DOHH2 (cell line): ENCODE measurements around the gene ITPR1.

ENCODE experiments used
- H3F3A ChIP-seq: fragments of 200-600 bp; sonication (generic), shearing (Covaris generic); 2 replicates; pipeline ENCODE4 v1.6.0; 2016; ENCODE audit warnings: antibody characterized with exemption, mild to moderate bottlenecking; ENCODE audit not compliant: control insufficient read depth, insufficient read depth
- H3K27ac ChIP-seq: fragments of 200-600 bp; sonication (generic); 2 replicates; pipeline ENCODE4 v1.5.1; 2014; ENCODE audit warnings: low read depth, mild to moderate bottlenecking, low read length, moderate library complexity
- H3K27me3 ChIP-seq: fragments of 200-600 bp; sonication (generic); 2 replicates; pipeline ENCODE4 v1.6.1; 2014; ENCODE audit warnings: mild to moderate bottlenecking, low read length, mixed read lengths; ENCODE audit not compliant: control insufficient read depth
- H3K36me3 ChIP-seq: fragments of 200-600 bp; sonication (generic); 2 replicates; pipeline ENCODE4 v1.6.1; 2014; ENCODE audit warnings: mild to moderate bottlenecking, low read length, moderate library complexity, mixed read lengths; ENCODE audit not compliant: control insufficient read depth
- H3K4me1 ChIP-seq: fragments of 200-600 bp; sonication (generic); 2 replicates; pipeline ENCODE4 v1.6.1; 2014; ENCODE audit warnings: mild to moderate bottlenecking, low read length, mixed read lengths; ENCODE audit not compliant: control insufficient read depth
- H3K4me2 ChIP-seq: fragments of 200-600 bp; sonication (generic); 2 replicates; pipeline ENCODE4 v1.6.0; 2014; ENCODE audit warnings: mild to moderate bottlenecking, low read length, moderate library complexity
- H3K4me3 ChIP-seq: fragments of 200-600 bp; sonication (generic); 2 replicates; pipeline ENCODE4 v1.5.1; 2014; ENCODE audit warnings: mild to moderate bottlenecking, low read length, mixed read lengths
- H3K79me2 ChIP-seq: fragments of 200-600 bp; sonication (generic); 2 replicates; pipeline ENCODE4 v1.6.1; 2014; ENCODE audit warnings: mild to moderate bottlenecking, low read length, mixed read lengths; ENCODE audit not compliant: control insufficient read depth
- H3K9me2 ChIP-seq: fragments of 200-600 bp; sonication (generic); replicated peaks from 2 replicates; pipeline ENCODE4 v1.6.1; 2014; ENCODE audit warnings: mild to moderate bottlenecking, low read length, mixed read lengths; ENCODE audit not compliant: control insufficient read depth
- H3K9me3 ChIP-seq: fragments of 200-600 bp; sonication (generic); 2 replicates; pipeline ENCODE4 v1.6.1; 2014; ENCODE audit warnings: antibody characterized with exemption, low read length, mixed read lengths; ENCODE audit not compliant: control insufficient read depth, insufficient read depth
- H4K20me1 ChIP-seq: fragments of 200-600 bp; sonication (generic); 2 replicates; pipeline ENCODE4 v1.6.0; 2014; ENCODE audit warnings: low read depth, mild to moderate bottlenecking, antibody characterized with exemption, low read length, moderate library complexity; ENCODE audit not compliant: control insufficient read depth, insufficient read depth
- EZH2phosphoT487 ChIP-seq: fragments of 200-600 bp; sonication (generic); IDR thresholded peaks from 2 replicates; pipeline ENCODE4 v1.6.1; 2017; ENCODE audit warnings: borderline replicate concordance, mild to moderate bottlenecking, antibody characterized with exemption, low read length, moderate library complexity, mixed read lengths
- TF ChIP-seq, protein P1 (sequence below): fragments of 200-600 bp; sonication (generic); IDR thresholded peaks from one replicate; pipeline ENCODE4 v1.5.1; 2014; ENCODE audit warnings: antibody characterized with exemption, mild to moderate bottlenecking, low read depth, low read length; ENCODE audit not compliant: poor library complexity, severe bottlenecking

The ITPR1 gene

DNA sequence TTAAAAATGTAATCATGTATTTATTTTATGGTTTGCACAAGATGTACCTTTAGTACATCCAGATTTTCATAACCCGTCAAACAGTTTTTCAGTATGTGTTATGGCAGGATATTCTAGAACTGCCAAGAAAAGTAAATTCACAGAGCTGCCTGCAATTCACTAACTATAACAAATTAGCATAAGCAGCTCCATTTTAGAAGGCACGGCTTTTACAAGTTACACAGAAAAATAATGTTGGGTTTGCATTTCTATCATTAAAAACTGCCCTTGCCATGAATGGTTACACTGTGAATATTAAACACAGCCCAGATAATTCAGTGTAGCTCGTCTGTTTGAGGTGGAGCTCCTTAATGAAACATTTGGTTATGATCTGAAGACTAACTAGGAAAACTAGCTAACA lies 391.7 kb downstream of the ITPR1 start:
- Histone ChIP-seq H4K20me1 (no peaks in the 10 kb centered on the region), H3K27ac (no peak overlapping the region)
- TF ChIP-seq EZH2phosphoT487, result no peak
- TF ChIP-seq, protein P1, sequence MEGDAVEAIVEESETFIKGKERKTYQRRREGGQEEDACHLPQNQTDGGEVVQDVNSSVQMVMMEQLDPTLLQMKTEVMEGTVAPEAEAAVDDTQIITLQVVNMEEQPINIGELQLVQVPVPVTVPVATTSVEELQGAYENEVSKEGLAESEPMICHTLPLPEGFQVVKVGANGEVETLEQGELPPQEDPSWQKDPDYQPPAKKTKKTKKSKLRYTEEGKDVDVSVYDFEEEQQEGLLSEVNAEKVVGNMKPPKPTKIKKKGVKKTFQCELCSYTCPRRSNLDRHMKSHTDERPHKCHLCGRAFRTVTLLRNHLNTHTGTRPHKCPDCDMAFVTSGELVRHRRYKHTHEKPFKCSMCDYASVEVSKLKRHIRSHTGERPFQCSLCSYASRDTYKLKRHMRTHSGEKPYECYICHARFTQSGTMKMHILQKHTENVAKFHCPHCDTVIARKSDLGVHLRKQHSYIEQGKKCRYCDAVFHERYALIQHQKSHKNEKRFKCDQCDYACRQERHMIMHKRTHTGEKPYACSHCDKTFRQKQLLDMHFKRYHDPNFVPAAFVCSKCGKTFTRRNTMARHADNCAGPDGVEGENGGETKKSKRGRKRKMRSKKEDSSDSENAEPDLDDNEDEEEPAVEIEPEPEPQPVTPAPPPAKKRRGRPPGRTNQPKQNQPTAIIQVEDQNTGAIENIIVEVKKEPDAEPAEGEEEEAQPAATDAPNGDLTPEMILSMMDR, result no peak

DNA sequence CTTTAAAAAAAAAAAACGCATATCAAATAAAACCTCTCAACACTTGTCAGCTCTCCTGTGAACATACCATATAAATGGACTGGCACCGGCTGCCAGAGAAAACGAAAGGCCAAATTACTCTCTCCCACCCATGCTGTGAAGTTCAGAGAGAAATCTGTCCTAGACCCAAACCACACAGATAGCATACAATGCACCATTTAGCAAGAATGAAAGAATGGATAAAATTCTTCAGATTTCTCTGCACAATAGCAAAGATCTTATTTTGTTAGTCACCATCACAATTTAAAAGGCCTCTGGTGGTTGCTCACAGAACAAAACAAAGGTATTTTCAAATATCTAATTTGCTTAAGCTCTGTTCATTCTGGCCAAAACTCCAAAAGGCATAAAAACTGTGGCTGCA lies 392.2 kb downstream of the ITPR1 start:
- H3K9me2 ChIP-seq, result no peaks in the 10 kb centered on the region
- H3K36me3 ChIP-seq, result no peaks in the 10 kb centered on the region
- H3F3A ChIP-seq, result no peaks in the 10 kb centered on the region
- H3K4me2 ChIP-seq, result no peak overlapping the region
- TF ChIP-seq EZH2phosphoT487, result no peak
- TF ChIP-seq, protein P1, result no peak
- H3K27ac ChIP-seq, result no peak overlapping the region
- no peaks in the 10 kb centered on the region for H3K4me1 ChIP-seq
- 0 out of 2 replicates have a peak, but pooled peaks cover 3% of the 10 kb centered on the region for H3K27me3 ChIP-seq
- H3K4me3 ChIP-seq, result no peak overlapping the region
- no peaks in the 10 kb centered on the region for H3K9me3 ChIP-seq
- no peaks in the 10 kb centered on the region for H3K79me2 ChIP-seq
- H4K20me1 ChIP-seq, result no peaks in the 10 kb centered on the region

More for the DNA sequence above, 391.7 kb downstream of the ITPR1 start:
- no peaks in the 10 kb centered on the region for H3K4me1 ChIP-seq
- no peaks in the 10 kb centered on the region for H3K36me3 ChIP-seq
- no peaks in the 10 kb centered on the region for H3F3A ChIP-seq
- no peaks in the 10 kb centered on the region for H3K79me2 ChIP-seq
- H3K4me3 ChIP-seq, result no peak overlapping the region
- H3K9me2 ChIP-seq, result no peaks in the 10 kb centered on the region
- 0 out of 2 replicates have a peak, but pooled peaks cover 3% of the 10 kb centered on the region for H3K27me3 ChIP-seq
- no peaks in the 10 kb centered on the region for H3K9me3 ChIP-seq
- H3K4me2 ChIP-seq, result no peak overlapping the region

DNA sequence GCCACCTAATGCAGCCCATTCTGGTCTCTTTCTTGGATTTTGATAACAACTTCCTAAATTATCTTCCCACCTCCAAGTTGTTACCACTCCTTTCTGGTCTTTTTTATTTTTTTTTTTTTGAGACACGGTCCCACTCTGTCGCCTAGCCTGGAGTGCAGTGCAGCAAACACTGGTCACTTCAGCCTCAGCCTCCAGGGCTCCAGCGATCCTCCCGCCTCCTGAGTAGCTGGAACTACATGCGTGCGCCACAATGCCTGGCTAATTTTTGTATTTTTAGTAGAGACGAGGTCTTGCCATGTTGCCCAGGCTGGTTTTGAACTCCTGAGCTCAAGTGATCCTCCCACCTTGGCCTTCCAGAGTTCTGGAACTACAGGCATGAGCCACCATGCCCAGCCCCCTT lies 393.3 kb downstream of the ITPR1 start:
- Histone ChIP-seq H3K4me3 (no peak overlapping the region), H3K4me1 (no peaks in the 10 kb centered on the region), H3K9me2 (no peaks in the 10 kb centered on the region)

More for the DNA sequence above, 393.3 kb downstream of the ITPR1 start:
- no peaks in the 10 kb centered on the region for H3F3A ChIP-seq
- H3K27ac ChIP-seq, result no peak overlapping the region
- H4K20me1 ChIP-seq, result no peaks in the 10 kb centered on the region
- no peak overlapping the region for H3K4me2 ChIP-seq
- 0 out of 2 replicates have a peak, but pooled peaks cover 3% of the 10 kb centered on the region for H3K27me3 ChIP-seq
- H3K36me3 ChIP-seq, result no peaks in the 10 kb centered on the region
- no peaks in the 10 kb centered on the region for H3K9me3 ChIP-seq
- no peaks in the 10 kb centered on the region for H3K79me2 ChIP-seq
- TF ChIP-seq EZH2phosphoT487, result no peak
- TF ChIP-seq, protein P1, result no peak
